Measurements from ENCODE around the gene ZNF239. TPM values are rescaled to one million over a fixed set of nuclear protein-coding genes. Genes with fewer than 3 reads are reported as not detected.

ZNF239 gene
- total and polyA plus RNA-seq, 2 of the 8 experiments (the other 6 are each of a cell fraction or from before 2014, with no cell fraction given) = 2.4 to 11.4 TPM

DNA sequence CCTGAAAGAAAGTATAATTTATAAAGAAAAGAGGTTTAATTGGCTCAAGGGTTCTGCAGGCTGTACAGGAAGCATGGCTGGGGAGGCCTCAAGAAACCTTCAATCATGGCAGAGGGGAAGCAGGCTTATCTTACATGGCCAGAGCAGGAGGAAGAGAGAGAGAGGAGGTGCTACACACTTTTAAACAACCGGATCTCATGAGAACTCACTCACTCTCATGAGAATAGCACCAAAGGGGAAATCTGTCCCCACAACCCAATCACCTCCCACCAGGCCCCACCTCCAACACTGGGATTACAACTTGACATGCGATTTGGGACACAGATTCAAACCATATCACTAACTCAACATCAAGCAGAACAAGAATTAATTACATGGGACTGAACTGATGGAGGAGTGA, 24.9 kb upstream of the ZNF239 start:
- H3K14ac ChIP-seq (ENCODE audit: insufficient read length) = no peak overlapping the region
- no peak overlapping the region for H2BK20ac ChIP-seq (ENCODE audit: low read length)
- H3K4me3 ChIP-seq (ENCODE audit: extremely low read depth in 1 of 4, insufficient read depth in 2 of 4, low read depth in 3 of 4, low read length in 4 of 4) = no peak overlapping the region
- H4K8ac ChIP-seq (ENCODE audit: extremely low read depth, insufficient read depth, low read length) = no peak overlapping the region
- H3K18ac ChIP-seq (ENCODE audit: extremely low read depth, low read length) = no peak overlapping the region
- TF ChIP-seq RFX5 (IDR thresholded peaks at IDR 0.05; ENCODE audit: borderline replicate concordance, low read depth, low read length) = no peak
- no peaks in the 10 kb centered on the region; a peak in 1 of 7 replicates for H3K27me3 ChIP-seq (replicated peaks in 1 of 4; ENCODE audit: control insufficient read depth in 3 of 4, extremely low read depth in 1 of 4, insufficient read depth in 3 of 4, low read length in 3 of 4)
- H3K9me3 ChIP-seq (ENCODE audit: insufficient read depth in 2 of 2, low read depth in 1 of 2, low read length in 1 of 2) = peaks cover 21 to 45% of the 10 kb centered on the region in 2 experiments
- no peak overlapping the region for H3K4ac ChIP-seq (replicated peaks; ENCODE audit: insufficient read length, low read depth, low read length)
- H4K20me1 ChIP-seq (replicated peaks in 1 of 2; ENCODE audit: control insufficient read depth in 1 of 2, insufficient read depth in 2 of 2, low read length in 2 of 2) = no peaks in the 10 kb centered on the region
- WGBS, 2 experiments (ENCODE audit: extremely low coverage in 1 of 2, insufficient coverage in 1 of 2, insufficient read length in 1 of 2, insufficient replicate concordance in 2 of 2, low coverage in 1 of 2, low lambda C conversion rate in 2 of 2, missing lambda C conversion rate in 1 of 2) = 85% methylated on average over 2 of the region's 2 CpGs; no CpG with 5 or more reads in 1 of the 2 experiments
- H2AK5ac ChIP-seq (ENCODE audit: low read depth, low read length) = no peak overlapping the region
- no peaks in the 10 kb centered on the region for H3K36me3 ChIP-seq (ENCODE audit: control insufficient read depth in 2 of 4, insufficient read depth in 4 of 4, low read length in 3 of 4)
- no peak overlapping the region for H2BK5ac ChIP-seq (ENCODE audit: low read depth, low read length)
- no peak overlapping the region for H3K4me2 ChIP-seq (ENCODE audit: insufficient read depth in 1 of 2, low read depth in 2 of 2, low read length in 2 of 2)
- no peak overlapping the region for H4K91ac ChIP-seq (replicated peaks; ENCODE audit: insufficient read length, low read length)
- no peaks in the 10 kb centered on the region for H3K23me2 ChIP-seq (ENCODE audit: low read depth, low read length)
- H2BK12ac ChIP-seq (ENCODE audit: low read depth, low read length) = no peak overlapping the region
- no peaks in the 10 kb centered on the region for H3K4me1 ChIP-seq (replicated peaks in 1 of 4; ENCODE audit: control insufficient read depth in 3 of 4, insufficient read depth in 4 of 4, low read length in 3 of 4)
- no peak overlapping the region for H3K56ac ChIP-seq (replicated peaks; ENCODE audit: insufficient read length, low read depth, low read length)
- no peak overlapping the region for H4K5ac ChIP-seq (ENCODE audit: insufficient read length, low read depth, low read length)
- DNase-seq (ENCODE audit: low read depth in 1 of 2, low spot score in 2 of 2) (no peak), FAIRE-seq (no peak)
- no peak overlapping the region for H3K23ac ChIP-seq (ENCODE audit: insufficient read length)
- POLR2A ChIA-PET (ENCODE audit: partially characterized antibody) = no interaction called here
- no peak overlapping the region for H2BK120ac ChIP-seq (replicated peaks; ENCODE audit: low read depth, low read length)
- no peaks in the 10 kb centered on the region for H3K79me2 ChIP-seq (ENCODE audit: control insufficient read depth in 1 of 2, insufficient read depth in 2 of 2, low read length in 2 of 2)
- no peak overlapping the region for H2BK15ac ChIP-seq (ENCODE audit: low read length)
- no peak overlapping the region for H2AFZ ChIP-seq (ENCODE audit: low read length)
- CTCF ChIA-PET (ENCODE audit: partially characterized antibody) = interaction anchor here (0.6 kb wide), 1 partner anchor 21 kb away, joined by 3 read pairs; no protein-coding TSS in a partner anchor
- H3K27ac ChIP-seq (ENCODE audit: low read depth, low read length) = no peak overlapping the region
- H3K9ac ChIP-seq (replicated peaks in 1 of 4; ENCODE audit: extremely low read depth in 1 of 4, low read depth in 3 of 4, low read length in 3 of 4) = no peak overlapping the region
- no peaks in the 10 kb centered on the region for H3K79me1 ChIP-seq (ENCODE audit: low read depth, low read length)
